HPDE6-E6E7 (cell line): ENCODE measurements around the gene RHOXF1.
"Not testable (repeated sequence)": the region's sequence is repeated elsewhere in the genome, so short reads cannot be mapped to it uniquely, and the experiment has no call there.

ENCODE experiments used
- DNase-seq: peaks from one replicate; pipeline ENCODE4 v3.0.0; 2011; ENCODE audit warnings: missing footprints; ENCODE audit errors: extremely low spot score

The RHOXF1 gene

GRCh38 chrX:120085553-120086185 lies 30.0 kb downstream of the RHOXF1 start:
- DNase-seq, result not testable (repeated sequence)

DNA sequence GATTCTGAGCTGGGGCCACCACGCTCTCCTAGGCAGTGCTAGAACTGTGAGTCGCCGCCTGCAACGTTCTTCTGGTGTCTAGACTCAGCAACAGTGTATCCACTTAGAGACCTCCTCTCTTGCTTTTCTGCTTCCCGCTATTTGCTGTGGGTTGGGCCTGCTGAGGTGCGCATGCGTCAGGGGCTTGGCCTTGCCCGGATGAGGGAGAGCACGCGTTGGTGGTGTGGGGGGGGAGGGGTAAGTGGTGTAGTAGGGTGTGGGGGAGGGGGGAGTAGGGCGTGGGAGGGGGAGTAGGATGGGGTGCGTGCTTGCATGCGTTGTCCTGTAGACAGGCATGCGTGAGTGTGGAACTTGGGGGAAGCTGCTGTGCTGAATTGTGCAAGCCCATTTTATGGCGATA lies 38.1 kb downstream of the RHOXF1 start, which contains the start of gene RHOXF2B:
TSS of gene RHOXF2B (minus strand) at position 101 of the 400 bp plus-strand sequence. CDS start 138 bp downstream, outside the sequence.
- not testable (repeated sequence) for DNase-seq

- not testable (repeated sequence) for DNase-seq
Measured at GRCh38 chrX:120066169-120066568, 49.5 kb downstream of the RHOXF1 start.
